GM13977 (cell line): ENCODE data around the gene TFRC.

Experiments
- DNase-seq: peaks from one replicate; pipeline ENCODE4 v3.0.0; 2012; ENCODE audit warnings: low spot score
- in situ Hi-C: fragments of 300-500 bp; cut with MboI; formaldehyde crosslinking; loops from one replicate; pipeline ENCODE4 v1.12.0; 2022; ENCODE audit warnings: low sequenced_read_pairs, low pct_unique_long_range_greater_than_20kb, mixed read lengths, inconsistent platforms; ENCODE audit not compliant: unreplicated experiment
- TF ChIP-seq, protein P1 (sequence below): IDR thresholded peaks from 2 replicates; pipeline ENCODE4 v1.5.1; 2012; ENCODE audit warnings: mild to moderate bottlenecking, control low read depth; ENCODE audit not compliant: insufficient read depth; ENCODE audit errors: extremely low read depth, missing control alignments

The TFRC gene

DNA sequence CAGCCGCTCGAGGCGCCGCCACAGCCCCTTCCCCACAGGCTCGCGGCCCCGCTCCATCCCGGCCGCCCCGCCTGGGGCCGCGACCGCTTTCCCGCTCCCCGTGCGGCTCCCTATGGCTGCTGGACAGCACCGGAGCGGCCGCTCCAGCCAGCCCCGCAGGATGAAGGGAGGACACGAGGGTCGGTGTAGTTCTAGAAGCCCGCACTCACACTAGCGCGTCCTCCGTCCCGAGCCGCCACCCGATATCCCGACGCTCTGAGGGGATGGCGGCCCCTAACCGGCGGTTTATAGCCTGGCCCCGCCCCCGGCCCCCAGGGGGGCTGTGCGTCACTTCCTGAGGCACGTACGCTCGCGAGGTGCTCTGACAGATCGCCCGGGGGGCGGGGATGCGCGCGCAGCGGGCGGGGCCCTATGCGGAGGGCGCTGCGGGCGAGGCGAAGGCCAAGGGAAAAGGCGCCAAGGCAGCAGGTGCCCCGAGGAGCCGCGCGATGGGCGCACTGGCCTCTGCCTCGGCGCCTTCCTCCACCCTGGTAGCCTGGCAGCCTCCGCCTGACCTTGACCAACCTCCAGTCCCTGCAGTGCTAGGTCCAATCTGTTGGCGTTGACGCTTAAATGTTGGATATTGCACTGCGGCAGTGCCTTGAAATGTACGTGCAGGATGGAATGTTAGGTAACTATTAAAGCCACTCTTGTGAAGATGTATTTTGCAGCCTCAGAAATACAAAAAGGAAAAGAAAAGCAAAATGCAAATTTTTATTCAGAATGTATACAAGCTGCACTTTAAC, at the start of gene TFRC:
TFRC (minus strand) TSS at position 257 of the 785 bp plus-strand sequence. CDS start 4,991 bp downstream, outside the sequence.
- DNase-seq = peak; percentile 99
- TF ChIP-seq, protein P1, sequence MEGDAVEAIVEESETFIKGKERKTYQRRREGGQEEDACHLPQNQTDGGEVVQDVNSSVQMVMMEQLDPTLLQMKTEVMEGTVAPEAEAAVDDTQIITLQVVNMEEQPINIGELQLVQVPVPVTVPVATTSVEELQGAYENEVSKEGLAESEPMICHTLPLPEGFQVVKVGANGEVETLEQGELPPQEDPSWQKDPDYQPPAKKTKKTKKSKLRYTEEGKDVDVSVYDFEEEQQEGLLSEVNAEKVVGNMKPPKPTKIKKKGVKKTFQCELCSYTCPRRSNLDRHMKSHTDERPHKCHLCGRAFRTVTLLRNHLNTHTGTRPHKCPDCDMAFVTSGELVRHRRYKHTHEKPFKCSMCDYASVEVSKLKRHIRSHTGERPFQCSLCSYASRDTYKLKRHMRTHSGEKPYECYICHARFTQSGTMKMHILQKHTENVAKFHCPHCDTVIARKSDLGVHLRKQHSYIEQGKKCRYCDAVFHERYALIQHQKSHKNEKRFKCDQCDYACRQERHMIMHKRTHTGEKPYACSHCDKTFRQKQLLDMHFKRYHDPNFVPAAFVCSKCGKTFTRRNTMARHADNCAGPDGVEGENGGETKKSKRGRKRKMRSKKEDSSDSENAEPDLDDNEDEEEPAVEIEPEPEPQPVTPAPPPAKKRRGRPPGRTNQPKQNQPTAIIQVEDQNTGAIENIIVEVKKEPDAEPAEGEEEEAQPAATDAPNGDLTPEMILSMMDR = no peak
- in situ Hi-C loops = no loop called here

DNA sequence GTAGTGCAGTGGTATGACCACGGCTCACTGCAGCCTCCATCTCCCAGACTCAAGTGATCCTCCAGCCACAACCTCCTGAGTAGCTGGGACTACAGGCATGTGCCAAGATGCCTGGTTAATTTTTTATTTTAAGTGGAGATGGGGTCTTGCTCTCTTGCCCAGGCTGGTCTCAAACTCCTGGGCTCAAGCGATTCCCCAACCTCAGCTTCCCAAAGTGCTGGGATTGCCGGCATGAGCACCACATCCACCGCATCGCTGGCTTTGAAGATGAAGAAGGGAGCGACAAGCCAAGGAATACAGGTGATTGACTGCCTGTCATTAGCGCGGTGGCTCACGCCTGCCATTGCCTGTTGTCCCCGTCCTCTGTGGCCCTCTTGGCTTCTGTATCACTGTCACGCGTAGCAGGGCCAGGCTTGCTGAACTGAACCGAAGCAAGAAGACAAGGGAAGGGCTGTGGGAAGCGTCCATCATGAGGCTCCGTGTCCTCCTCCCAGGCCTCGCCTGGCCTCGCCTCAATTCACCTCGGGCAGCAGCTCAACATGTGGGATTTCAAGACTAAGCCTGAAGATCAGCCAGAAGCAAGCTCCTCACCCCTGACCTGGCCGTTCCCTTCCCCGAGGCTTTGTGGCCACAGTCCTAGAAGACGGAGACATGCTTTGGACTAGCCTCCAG, 46.4 kb upstream of the TFRC start:
- no peak for DNase-seq
- in situ Hi-C loops = no loop called here
- TF ChIP-seq, protein P1 = no peak

DNA sequence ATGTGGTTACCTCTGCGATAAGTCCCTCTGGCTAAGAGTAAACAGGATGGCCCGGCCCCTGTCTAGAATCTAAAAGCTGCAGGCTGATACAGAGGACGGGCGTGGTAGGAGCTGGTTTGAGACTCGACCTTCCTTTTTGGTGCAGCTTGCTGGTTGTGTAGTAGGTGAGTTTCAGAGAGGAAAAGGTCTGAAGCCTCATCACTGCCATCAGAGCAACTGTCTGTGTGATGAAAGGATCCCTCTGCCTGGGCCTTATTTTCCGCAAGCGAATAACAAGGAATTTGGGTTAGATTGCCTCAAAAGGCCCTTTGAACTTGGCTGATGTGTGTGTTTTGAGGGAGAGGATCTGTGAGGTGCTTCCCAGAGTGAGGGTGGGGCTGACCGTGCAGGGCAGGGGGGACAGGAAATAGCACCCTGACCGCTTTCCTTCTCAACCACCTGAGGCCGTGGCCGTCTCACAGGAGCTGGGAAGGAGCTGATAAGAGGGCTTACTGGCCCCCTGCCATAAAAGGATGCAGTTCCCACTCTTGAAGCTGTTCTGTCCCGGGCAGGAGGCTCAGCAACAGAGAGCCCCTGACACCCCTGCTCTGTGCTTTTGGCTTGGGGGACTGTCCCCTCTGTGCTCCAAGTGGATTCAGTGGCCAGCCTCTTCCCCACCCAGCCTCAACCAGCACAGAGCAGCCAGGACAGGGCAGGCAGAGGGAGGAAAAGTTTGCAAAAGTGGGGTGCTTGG, 45.6 kb upstream of the TFRC start:
- TF ChIP-seq, protein P1 = no peak
- in situ Hi-C loops = no loop called here
- DNase-seq = no peak

DNA sequence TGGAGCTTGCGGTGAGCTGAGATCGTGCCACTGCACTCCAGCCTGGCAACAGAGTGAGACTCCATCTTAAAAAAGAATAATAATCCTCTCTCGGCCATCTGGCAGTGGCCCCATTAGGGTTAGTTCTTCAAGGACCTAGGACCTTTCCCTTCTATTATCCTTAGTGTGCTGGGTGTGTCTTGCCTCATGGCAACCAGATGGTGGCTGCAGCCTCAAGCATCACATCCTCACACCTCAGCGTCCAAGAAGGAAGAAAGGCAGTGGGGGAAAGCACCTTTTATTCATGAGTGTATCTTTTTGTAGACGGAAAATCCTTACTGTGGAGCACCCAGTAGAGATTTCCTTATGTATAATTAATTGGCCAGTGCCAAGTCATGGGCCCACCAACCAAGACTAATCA, 42.7 kb upstream of the TFRC start:
- TF ChIP-seq, protein P1 = no peak
- DNase-seq = no peak
- in situ Hi-C loops = no loop called here

DNA sequence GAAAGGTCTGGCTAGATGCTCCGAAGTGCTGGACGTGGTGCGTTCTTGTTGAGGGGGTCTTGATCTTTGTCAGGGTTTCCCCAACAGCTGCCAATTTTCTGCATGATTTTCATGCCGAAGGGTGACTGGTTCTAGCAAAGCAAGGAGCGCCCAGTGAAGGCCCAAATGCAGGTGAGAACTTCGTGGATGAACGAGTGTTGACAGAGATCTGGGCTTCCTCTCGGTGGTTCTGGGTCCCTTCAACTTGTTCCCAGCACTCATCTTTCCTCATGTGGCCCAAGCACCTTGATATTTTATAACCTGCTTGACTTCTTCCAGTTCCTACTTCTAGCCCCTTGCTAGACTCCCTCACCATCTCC, 40.8 kb upstream of the TFRC start:
- in situ Hi-C loops = no loop called here
- TF ChIP-seq, protein P1 = no peak
- no peak for DNase-seq

DNA sequence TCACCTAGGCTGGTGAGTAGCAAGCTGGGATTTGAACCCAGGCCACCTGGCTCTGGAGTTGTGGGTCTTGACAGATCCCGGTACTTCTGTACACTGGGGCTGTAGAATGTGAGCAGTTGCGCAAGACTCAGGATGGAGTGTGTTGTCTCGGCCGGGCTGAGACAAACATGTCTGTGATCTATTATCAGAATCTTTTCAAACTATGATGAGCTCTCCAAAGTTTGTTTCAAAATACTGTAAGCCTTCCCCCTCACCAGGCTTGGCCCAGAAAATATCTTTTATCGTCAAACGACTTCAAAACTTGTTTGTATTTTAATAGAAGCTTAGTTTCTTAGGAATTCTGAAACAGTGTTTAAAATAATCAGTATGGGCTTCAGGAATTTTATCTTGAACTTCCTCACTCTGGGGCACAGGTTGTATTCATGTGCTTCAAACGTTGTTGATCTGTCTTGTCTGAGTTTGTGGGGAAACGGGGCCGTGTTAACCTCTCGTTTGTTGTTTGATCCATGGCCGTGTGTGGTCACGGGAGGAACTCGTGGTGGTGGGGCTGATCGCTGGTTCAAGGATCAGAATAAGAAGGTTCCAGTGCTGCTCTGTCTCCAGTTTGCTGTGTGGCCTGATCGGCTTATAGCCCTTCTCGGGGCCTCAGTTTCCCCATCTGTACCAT, 40.3 kb upstream of the TFRC start:
- in situ Hi-C loops = no loop called here
- no peak for DNase-seq
- TF ChIP-seq, protein P1 = no peak
